KMS-11 (cell line): ENCODE results near the gene TBC1D2B.
"Not testable (repeated sequence)": the region's sequence is repeated elsewhere in the genome, so short reads cannot be mapped to it uniquely, and the experiment has no call there.

Experiments
- H2AFZ ChIP-seq: fragments of 200-600 bp; sonication (generic); 2 replicates; pipeline ENCODE4 v1.6.1; 2016; ENCODE audit warnings: antibody characterized with exemption, mixed run types, low read depth
- H3K27ac ChIP-seq: fragments of 200-600 bp; sonication (generic); 2 replicates; pipeline ENCODE4 v1.6.1; 2016; ENCODE audit warnings: mild to moderate bottlenecking, mixed run types
- H3K27me3 ChIP-seq: fragments of 200-600 bp; sonication (generic); 2 replicates; pipeline ENCODE4 v1.6.1; 2017; ENCODE audit warnings: mild to moderate bottlenecking, low read depth, mixed run types, moderate library complexity; ENCODE audit not compliant: insufficient read depth
- H3K36me3 ChIP-seq: fragments of 200-600 bp; sonication (generic); 2 replicates; pipeline ENCODE4 v1.6.1; 2017; ENCODE audit warnings: mild to moderate bottlenecking, mixed run types; ENCODE audit not compliant: insufficient read depth
- H3K4me1 ChIP-seq: fragments of 200-600 bp; sonication (generic); 2 replicates; pipeline ENCODE4 v1.6.1; 2016; ENCODE audit warnings: mild to moderate bottlenecking, low read depth, mixed run types; ENCODE audit not compliant: poor library complexity, severe bottlenecking
- H3K4me2 ChIP-seq: fragments of 200-600 bp; sonication (generic); 2 replicates; pipeline ENCODE4 v1.7.0; 2016; ENCODE audit warnings: mild to moderate bottlenecking, mixed run types
- H3K4me3 ChIP-seq: fragments of 200-600 bp; sonication (generic); IDR thresholded peaks from 2 replicates; pipeline ENCODE4 v1.6.1; 2017; ENCODE audit warnings: low read depth, low read length, mixed read lengths; ENCODE audit not compliant: insufficient read depth
- H3K79me2 ChIP-seq: fragments of 200-600 bp; sonication (generic); 2 replicates; pipeline ENCODE4 v1.6.1; 2016; ENCODE audit warnings: low read depth, mixed run types; ENCODE audit not compliant: insufficient read depth
- H3K9ac ChIP-seq: fragments of 200-600 bp; sonication (generic); 2 replicates; pipeline ENCODE4 v1.6.1; 2016; ENCODE audit warnings: mild to moderate bottlenecking, mixed run types
- H4K20me1 ChIP-seq: fragments of 200-600 bp; sonication (generic); 2 replicates; pipeline ENCODE4 v1.6.1; 2016; ENCODE audit warnings: mild to moderate bottlenecking, mixed run types; ENCODE audit not compliant: insufficient read depth
- TF ChIP-seq, protein P1 (sequence below): fragments of 200-600 bp; sonication (generic); conservative IDR thresholded peaks from 2 replicates; pipeline ENCODE4 v1.6.1; 2017; ENCODE audit warnings: low read depth, mild to moderate bottlenecking, antibody characterized with exemption, low read length, moderate library complexity, mixed read lengths

Gene TBC1D2B

DNA sequence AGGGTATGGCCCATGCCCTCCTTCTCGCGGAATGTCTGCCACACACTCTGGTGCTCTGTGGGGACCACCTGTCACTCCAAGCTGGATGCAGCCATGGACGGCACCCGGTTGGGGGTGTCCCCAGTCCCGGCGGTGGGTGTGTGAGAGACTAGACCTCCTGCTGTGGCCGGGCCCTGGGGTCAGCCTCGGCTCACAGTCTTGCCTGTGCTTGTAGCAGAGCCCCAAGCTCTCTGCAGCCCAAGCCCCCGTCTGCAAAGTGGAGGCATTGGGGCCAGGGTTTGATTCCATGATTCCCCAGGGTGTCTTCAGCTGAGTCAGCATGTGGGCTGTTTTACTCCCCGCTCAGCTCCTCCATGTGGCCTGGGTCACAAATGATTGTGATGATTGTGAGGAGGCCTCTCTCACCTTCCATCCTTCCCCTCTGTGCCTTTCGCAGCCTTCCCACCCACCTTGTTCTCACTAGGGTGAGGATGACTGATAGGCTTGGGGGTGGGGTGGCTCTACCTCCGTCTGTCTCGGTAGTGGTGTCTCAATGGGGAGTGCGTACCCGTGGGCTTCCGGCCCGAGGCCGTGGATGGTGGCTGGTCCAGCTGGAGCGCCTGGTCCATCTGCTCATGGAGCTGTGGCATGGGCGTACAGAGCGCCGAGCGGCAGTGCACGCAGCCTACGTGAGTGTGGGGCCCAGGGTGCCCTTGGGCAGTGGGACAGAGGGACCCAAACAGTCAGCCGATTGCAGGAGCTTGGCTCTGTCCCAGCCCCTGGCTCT, 100.6 kb downstream of the TBC1D2B start:
- not testable (repeated sequence) for H3K27ac ChIP-seq, H4K20me1 ChIP-seq, H3K4me1 ChIP-seq, H2AFZ ChIP-seq, H3K79me2 ChIP-seq, H3K4me2 ChIP-seq, H3K36me3 ChIP-seq, H3K9ac ChIP-seq, H3K4me3 ChIP-seq, H3K27me3 ChIP-seq

DNA sequence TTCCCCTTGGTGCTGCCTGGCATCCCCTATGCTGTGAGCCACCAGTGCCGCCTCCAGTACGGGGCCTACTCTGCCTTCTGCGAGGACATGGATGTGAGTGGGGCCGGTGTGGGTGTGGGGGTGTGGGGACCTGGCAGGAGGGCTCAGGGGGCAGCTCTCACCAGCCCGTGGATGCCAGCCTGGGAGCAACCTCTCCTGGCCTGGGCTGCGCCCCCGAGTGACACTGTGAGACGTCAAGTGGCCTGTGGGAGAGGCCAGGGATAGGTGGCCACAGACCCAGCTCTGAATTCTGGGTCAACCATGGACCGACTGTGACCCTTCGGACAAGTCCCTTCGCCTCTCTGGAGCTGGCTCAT, 101.4 kb downstream of the TBC1D2B start:
- H3K27ac ChIP-seq, H3K27me3 ChIP-seq, H3K9ac ChIP-seq, H4K20me1 ChIP-seq, H3K4me1 ChIP-seq, H3K36me3 ChIP-seq, H3K79me2 ChIP-seq, H2AFZ ChIP-seq, H3K4me3 ChIP-seq, H3K4me2 ChIP-seq: not testable (repeated sequence)

DNA sequence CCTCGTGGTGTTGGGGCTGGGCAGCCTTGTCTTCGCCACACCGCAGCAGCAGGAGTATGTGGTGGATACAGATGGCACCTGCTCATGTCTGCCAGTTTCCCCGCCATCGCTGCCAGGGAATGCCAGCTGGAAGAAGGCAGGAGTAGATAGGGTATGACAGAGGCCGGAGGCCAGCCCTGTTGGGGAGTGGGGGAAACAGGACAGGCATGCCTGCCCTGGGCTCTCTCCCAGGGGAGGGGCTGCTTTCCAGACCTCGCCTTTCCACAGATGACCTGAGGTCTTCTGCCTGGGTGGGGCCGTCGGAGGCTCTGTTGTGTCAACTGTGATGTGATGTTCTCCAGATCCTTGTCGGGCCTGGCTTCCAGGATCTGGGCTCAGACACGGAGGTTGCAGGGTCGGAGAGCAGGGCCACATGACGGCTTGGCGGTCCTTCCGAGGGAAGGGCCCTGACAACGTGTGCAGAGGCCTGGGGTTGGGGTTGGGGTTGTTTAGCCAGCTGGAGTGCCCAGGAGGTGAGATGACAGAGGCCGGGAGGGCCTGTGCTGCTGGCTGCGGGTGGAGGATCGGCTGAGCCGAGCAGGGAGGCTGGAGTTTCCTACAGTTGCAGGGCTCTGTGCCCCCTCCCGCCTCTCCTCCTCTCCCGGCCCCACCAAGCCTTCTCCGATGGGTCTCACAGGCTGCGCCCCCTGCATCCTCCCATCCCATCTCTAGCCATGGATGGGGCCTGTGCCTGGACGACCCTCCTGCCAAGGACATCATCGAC, 102.0 kb downstream of the TBC1D2B start:
- no peak overlapping the region for H3K9ac ChIP-seq
- H4K20me1 ChIP-seq: no peaks in the 10 kb centered on the region
- H3K4me2 ChIP-seq: no peak overlapping the region
- TF ChIP-seq, protein P1, sequence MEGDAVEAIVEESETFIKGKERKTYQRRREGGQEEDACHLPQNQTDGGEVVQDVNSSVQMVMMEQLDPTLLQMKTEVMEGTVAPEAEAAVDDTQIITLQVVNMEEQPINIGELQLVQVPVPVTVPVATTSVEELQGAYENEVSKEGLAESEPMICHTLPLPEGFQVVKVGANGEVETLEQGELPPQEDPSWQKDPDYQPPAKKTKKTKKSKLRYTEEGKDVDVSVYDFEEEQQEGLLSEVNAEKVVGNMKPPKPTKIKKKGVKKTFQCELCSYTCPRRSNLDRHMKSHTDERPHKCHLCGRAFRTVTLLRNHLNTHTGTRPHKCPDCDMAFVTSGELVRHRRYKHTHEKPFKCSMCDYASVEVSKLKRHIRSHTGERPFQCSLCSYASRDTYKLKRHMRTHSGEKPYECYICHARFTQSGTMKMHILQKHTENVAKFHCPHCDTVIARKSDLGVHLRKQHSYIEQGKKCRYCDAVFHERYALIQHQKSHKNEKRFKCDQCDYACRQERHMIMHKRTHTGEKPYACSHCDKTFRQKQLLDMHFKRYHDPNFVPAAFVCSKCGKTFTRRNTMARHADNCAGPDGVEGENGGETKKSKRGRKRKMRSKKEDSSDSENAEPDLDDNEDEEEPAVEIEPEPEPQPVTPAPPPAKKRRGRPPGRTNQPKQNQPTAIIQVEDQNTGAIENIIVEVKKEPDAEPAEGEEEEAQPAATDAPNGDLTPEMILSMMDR: no peak
- no peak overlapping the region for H3K4me3 ChIP-seq
- no peak overlapping the region for H3K27ac ChIP-seq
- H2AFZ ChIP-seq: no peak overlapping the region
- no peaks in the 10 kb centered on the region for H3K36me3 ChIP-seq
- no peaks in the 10 kb centered on the region for H3K79me2 ChIP-seq
- no peaks in the 10 kb centered on the region for H3K4me1 ChIP-seq
- H3K27me3 ChIP-seq: no peaks in the 10 kb centered on the region

DNA sequence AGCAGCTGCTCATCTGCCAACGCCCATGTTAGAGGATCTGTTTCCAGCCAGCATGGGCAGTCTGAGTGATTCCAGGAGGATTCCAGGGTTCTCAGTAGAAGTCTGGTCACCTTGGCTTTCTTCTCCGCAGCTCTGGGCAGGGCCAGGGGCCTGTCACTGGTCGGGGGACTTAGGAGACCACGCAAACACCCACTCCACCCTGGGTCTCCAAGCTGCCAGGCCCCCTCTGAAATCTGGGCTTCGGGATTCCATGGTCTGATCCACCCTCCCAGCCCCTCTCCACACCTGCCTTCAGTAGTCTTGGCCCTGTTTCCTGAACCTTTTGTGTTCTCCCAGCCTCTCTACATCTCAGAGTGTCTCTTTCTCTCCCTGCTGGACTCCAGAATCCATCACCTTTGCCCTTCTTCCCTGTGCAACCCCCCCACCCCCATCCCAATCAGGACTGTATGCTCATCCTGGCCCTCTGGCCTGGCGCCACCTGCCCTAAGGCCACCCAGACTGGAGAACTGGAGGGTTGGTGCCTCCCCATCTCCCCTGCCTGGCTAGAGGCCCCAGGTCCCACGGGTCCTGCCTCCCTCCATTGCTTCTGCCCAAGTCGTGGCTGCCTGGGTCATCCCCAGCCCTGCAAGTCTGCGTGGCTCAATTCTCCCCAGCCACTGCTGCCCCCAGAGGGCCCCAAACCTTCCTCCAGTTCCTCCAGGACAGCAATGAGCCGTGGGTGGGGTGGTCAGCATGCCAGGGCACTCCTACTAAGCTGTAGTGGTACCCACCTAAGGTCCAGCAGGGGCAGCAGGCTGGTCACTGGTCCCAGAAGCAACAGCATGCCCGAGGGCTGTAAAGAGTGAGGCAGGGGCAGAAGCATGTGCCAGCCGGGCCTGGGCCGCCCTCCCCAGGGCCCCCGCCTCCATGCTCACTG, 102.8 kb downstream of the TBC1D2B start:
- no peak overlapping the region for H3K27ac ChIP-seq

DNA sequence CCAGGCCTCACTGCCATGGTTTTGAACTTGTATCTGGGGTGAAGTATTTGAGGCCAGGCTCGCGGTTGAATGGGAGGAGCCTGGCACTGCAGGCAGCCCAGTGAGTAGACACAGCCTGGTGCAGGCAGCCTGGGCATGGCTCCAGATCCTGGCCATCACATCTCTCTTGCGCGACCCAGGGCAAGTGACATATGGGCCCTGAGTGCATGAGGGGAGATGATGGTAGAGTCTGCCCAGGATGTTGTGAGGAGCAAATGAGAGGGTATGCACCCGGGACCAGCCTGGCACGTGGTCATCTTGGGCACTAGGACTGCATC, 103.5 kb downstream of the TBC1D2B start:
- no peaks in the 10 kb centered on the region for H3K4me1 ChIP-seq
- H3K36me3 ChIP-seq: no peaks in the 10 kb centered on the region
- no peaks in the 10 kb centered on the region for H3K79me2 ChIP-seq
- H3K9ac ChIP-seq: no peak overlapping the region
- no peak overlapping the region for H3K4me2 ChIP-seq
- no peaks in the 10 kb centered on the region for H4K20me1 ChIP-seq
- no peaks in the 10 kb centered on the region for H3K27me3 ChIP-seq
- H3K4me3 ChIP-seq: no peak overlapping the region
- TF ChIP-seq, protein P1: no peak
- H2AFZ ChIP-seq: no peak overlapping the region
- H3K27ac ChIP-seq: no peak overlapping the region

More for the DNA sequence above, 102.8 kb downstream of the TBC1D2B start:
- no peaks in the 10 kb centered on the region for H3K4me1 ChIP-seq
- H3K36me3 ChIP-seq: no peaks in the 10 kb centered on the region
- no peaks in the 10 kb centered on the region for H4K20me1 ChIP-seq
- no peak overlapping the region for H3K9ac ChIP-seq
- H2AFZ ChIP-seq: no peak overlapping the region
- H3K79me2 ChIP-seq: no peaks in the 10 kb centered on the region
- no peak overlapping the region for H3K4me2 ChIP-seq
- H3K4me3 ChIP-seq: no peak overlapping the region
- TF ChIP-seq, protein P1: no peak
- no peaks in the 10 kb centered on the region for H3K27me3 ChIP-seq

DNA sequence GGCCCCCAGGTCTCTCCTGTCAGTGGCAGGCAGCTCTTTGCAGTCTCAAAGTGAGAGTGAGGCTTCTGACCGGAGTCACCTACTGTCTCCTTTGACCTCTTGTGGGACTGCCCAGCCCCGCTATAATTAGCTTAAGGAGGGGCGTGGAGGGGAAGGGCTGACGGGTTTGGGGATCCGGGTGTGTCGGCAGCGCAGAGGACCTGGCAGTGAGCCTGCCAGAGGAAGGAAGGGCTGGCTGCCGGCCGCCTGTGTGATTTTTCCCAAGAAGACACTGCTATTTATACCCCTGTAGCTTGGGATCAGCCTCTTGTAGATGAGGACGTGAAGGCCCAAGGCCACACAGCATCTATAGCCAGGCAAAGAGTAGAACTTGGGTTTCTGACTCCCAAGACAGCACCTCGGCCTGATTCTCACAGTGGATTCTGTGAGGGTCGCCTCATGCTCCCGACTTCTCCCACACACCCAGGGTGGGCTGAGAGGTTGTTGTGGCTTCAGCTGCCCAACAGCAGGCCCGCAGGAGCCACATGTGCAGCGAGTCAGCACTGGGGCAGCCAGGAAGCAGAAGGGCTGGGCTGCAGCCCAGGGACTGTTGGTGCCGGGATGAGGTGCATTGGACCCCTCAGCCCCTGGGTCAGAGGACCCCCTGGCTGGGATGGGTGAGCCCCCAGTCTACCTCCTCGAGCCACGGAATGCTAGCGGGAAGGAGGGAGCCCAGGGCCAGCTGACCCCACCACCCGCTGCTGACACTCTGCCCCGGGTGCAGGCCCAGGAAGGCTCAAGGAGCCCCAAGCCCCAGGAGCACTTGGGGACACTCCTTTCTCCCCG, 104.0 kb downstream of the TBC1D2B start:
- not testable (repeated sequence) for H3K27me3 ChIP-seq, H3K4me1 ChIP-seq, H2AFZ ChIP-seq, H3K4me3 ChIP-seq, H4K20me1 ChIP-seq, H3K4me2 ChIP-seq, H3K36me3 ChIP-seq, H3K27ac ChIP-seq, H3K79me2 ChIP-seq, H3K9ac ChIP-seq

DNA sequence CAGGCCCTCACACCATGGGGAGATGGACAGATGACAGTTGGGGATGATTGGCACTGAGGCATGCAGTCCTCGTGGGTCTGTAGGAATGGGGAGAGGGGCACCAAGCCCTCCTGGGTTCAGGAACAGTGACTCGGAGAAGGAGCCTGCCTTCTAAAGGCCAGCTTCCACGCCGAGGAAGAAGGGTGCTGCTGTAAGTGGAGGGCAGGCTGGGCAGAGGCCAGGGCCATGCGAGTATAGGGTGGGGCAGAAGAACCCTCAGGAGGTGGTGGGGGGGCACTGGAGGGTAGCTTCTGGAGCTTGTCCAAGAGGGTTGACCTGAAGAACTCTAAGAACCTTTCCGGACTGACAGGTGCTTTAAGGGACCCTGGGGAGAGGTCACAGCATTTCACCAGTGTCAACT, 104.8 kb downstream of the TBC1D2B start:
- not testable (repeated sequence) for H3K79me2 ChIP-seq, H3K4me2 ChIP-seq, H3K27me3 ChIP-seq, H2AFZ ChIP-seq, H3K27ac ChIP-seq, H4K20me1 ChIP-seq, H3K4me3 ChIP-seq, H3K9ac ChIP-seq, H3K36me3 ChIP-seq, H3K4me1 ChIP-seq
